AG09319 (cell line): ENCODE results near the gene SLC39A9.
"Not testable (repeated sequence)": the region's sequence is repeated elsewhere in the genome, so short reads cannot be mapped to it uniquely, and the experiment has no call there.

ENCODE experiments used
- DNase-seq: peaks from one replicate; pipeline ENCODE4 v3.0.0-alpha.2; 2010; ENCODE audit warnings: low read depth; ENCODE audit errors: extremely low read depth
- CTCF ChIP-seq: IDR thresholded peaks from 2 replicates; pipeline ENCODE4 v1.5.1; 2011; ENCODE audit warnings: low read depth, mild to moderate bottlenecking, inconsistent platforms, low read length, moderate library complexity

SLC39A9 gene

GRCh38 chr14:69473946-69474345 is 75.5 kb downstream of the SLC39A9 start:
- DNase-seq, result no peak
- no peak for TF ChIP-seq CTCF

DNA sequence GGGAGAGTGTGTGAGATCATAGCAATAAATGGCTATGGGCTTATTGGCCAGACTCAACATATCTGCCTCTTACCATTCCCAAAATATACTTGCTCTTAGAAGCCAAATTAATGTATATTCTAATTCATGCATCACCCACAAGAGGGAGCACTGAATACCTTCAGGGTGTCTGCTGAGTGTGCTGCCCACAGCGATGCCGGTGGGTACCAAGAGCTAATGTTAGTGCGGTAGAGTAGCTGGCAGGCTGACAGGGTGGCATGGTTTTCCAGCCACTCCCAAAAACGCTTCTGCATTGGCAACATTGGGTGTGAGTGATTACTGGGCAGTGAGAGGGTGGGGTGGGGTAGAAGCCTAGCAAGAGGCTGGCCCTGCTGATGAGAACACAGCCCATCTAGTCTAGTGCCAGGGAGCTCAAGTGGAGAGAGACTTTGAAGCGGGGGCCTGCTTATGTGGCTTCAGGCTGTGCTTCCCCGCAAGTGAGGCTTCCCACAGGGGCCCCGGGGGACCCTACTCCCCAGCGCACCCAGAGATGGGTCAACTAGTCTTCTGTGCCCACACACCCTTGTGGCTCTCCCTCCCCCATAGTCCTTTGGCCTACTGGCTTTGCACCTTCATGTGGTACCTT is 76.8 kb downstream of the SLC39A9 start:
- DNase-seq, result no peak
- TF ChIP-seq CTCF, result peak; percentile 3; the same call in 1 of the 2 replicates

DNA sequence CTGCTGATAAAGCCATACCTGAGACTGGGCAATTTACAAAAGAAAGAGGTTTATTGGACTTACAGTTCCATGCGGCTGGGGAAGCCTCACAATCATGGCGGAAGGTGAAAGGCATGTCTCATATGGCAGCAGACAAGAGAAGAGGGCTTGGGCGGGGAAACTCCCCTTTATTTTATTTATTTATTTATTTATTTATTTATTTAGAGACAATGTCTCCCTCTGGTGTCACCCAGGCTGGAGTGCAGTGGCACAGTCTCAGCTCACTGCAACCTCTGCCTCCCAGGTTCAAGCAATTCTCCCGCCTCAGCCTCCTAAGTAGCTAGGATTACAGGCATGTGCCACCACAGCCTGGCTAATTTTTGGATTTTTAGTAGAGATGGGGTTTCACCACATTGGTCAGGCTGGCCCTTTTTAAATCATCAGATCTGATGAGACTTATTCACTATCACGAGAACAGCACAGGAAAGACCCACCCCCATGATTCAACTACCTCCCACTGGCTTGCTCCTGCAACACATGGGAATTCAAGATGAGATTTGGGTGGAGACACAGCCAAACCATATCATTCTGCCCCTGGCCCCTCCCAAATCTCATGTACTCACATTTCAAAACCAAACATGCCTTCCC is 78.4 kb downstream of the SLC39A9 start:
- DNase-seq, result not testable (repeated sequence)

- not testable (repeated sequence) for DNase-seq
These were observed 79.6 kb downstream of the SLC39A9 start for GRCh38 chr14:69478055-69478454.

DNA sequence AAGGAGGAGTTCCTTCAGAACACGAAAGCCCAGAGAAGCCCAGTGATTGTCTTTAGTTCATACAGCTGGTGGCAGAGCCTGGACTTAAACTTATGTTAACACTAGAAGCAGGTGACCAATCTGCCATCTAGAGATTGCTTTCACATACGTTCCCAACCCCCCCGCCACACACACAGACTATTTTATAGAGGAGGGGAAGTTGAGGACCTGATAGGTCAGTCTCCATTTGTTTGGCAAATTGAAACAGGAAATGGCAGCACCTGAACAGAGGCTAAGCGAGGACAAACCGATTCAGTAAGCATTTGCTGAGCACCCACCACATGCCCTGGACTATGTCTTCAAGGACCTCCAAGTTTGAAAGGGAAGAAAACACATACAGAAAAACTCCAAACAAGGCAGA is 81.2 kb downstream of the SLC39A9 start:
- TF ChIP-seq CTCF, result no peak
- DNase-seq, result no peak

- no peak for DNase-seq
- no peak for TF ChIP-seq CTCF
These were observed 81.6 kb downstream of the SLC39A9 start for GRCh38 chr14:69480136-69480535.

- no peak for TF ChIP-seq CTCF
- no peak for DNase-seq
These were observed 83.5 kb downstream of the SLC39A9 start for GRCh38 chr14:69481815-69482568.

DNA sequence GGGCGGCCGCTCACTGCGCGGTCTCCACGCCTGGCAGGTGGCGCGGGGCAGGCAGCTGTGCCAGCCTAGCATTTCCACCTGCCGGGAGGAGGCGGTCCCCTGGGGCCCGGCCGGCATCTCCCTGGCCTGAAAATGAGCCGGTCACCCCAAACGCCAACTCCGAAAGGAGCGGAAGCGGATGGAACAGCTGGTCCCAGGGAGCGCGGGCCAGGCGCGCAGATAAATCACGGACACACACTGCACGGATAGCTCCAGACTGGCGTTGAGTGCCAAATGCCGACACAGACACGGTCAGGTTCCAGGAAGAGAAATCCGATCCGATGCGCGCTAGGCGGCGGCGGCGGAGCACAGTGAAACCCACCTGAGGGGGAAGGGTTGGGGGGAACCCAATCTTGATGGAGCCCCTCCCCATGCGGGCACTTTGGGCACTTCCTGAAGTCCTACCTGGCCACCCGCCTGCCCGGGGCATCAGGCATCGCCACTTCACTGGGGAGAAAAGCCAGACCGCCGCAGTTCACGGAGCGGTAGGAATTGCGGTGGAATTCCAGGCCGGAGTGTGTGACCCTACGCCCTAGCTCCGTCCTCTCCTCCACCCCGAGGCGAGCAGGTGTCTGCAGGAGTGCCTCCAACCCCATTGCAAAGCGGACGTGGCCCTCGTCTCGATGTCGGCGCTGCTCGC is 85.4 kb downstream of the SLC39A9 start:
- DNase-seq, result no peak

More for the DNA sequence above, 85.4 kb downstream of the SLC39A9 start:
- TF ChIP-seq CTCF, result no peak
